CD4-positive, alpha-beta T cell treated with Interferon gamma for 1 hour (primary cell): ENCODE data around the gene SOHLH1.

Experiments
- DNase-seq: peaks from one replicate; pipeline ENCODE4 v3.0.0-alpha.2; 2020

Gene SOHLH1, protein sequence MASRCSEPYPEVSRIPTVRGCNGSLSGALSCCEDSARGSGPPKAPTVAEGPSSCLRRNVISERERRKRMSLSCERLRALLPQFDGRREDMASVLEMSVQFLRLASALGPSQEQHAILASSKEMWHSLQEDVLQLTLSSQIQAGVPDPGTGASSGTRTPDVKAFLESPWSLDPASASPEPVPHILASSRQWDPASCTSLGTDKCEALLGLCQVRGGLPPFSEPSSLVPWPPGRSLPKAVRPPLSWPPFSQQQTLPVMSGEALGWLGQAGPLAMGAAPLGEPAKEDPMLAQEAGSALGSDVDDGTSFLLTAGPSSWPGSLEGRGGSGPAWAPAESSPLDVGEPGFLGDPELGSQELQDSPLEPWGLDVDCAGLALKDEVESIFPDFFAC

DNA sequence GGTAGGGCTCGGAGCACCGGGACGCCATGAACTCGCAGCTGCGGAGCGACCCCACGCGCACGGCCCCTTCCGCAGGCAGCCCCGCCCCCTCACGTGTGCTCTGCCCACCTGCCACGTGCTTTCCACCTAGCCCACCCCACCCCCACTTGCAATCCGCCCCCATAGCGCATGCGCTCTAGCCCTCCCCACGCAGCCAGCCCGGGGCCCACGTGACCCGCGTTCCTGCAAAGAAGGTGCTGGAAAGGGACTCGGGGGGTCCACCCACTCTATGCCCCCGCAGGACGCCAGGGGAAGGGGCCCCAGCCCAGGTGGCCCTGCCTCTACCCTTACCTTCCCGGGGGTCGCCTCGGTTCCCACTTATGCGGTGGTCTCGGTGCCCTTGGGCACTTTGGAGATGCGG lies at the start of gene SOHLH1:
Gene SOHLH1 (minus strand): TSS at position 42 of the 400 bp plus-strand sequence. CDS start 14 bp downstream, at position 28.
- DNase-seq, result no peak

DNA sequence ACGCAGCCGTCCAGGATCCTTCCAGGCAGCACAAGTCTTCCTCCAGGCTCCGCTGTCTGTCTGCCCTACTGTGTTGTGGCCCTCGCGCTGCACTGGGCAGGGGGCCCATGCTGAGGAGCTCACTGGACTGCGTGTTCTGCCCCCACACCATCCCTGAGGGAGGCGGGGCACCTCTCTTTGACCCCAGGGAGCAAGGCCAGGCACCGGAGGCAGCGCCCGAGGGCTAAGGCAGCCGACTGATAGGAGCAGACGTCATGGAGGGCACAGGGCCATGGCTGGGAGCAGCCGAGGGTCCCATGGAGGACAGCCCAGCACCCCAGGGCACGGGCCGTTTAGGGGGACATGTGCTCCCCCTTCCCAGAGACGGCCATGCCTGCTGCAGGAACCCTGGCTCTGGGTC lies 49.4 kb upstream of the SOHLH1 start:
- DNase-seq, result no peak

- DNase-seq, result no peak
These were observed 48.0 kb upstream of the SOHLH1 start for GRCh38 chr9:135747311-135747710.

DNA sequence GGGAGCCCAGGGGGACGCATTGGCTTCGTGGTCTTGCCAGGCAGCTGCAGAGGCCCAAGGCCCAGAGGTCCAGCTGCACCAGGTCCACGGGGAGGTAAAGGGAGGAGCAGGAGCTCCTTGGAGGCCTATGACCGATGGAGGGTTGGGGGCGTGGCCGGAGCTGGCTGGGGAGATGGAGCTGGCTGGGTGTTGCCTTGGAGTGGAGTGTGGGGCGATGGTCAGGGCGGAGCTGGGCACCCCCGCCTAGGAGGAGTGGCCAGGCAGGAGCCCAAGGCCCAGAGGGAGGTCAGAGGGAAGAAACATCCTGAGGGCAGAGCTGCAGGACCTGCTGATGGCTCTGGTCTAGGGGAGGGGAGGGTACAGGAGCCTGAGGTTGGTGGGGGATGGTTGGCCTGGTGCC lies 47.3 kb upstream of the SOHLH1 start:
- DNase-seq, result no peak

- DNase-seq, result no peak
These were observed 46.5 kb upstream of the SOHLH1 start for GRCh38 chr9:135745686-135746324.

DNA sequence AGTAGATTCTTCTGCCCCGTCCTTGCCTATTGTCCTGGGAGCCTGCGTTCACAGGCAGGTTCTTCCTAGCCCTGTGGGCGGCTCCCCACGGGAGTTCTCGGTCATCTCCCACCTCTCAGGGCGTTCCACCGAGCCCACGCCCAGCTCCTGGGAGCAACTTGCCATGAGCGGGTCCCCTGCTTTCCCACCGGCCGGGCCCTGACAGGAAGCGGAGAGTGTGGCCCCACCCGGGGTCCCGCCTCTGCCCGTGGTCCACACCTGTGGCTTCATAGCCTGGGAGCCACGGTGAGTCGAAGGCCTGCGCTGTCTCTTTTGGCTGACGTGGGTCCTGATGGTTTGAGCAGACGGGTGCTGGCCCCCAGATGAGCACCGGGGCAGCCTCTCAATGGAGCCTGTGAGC lies 45.9 kb upstream of the SOHLH1 start:
- no peak for DNase-seq

DNA sequence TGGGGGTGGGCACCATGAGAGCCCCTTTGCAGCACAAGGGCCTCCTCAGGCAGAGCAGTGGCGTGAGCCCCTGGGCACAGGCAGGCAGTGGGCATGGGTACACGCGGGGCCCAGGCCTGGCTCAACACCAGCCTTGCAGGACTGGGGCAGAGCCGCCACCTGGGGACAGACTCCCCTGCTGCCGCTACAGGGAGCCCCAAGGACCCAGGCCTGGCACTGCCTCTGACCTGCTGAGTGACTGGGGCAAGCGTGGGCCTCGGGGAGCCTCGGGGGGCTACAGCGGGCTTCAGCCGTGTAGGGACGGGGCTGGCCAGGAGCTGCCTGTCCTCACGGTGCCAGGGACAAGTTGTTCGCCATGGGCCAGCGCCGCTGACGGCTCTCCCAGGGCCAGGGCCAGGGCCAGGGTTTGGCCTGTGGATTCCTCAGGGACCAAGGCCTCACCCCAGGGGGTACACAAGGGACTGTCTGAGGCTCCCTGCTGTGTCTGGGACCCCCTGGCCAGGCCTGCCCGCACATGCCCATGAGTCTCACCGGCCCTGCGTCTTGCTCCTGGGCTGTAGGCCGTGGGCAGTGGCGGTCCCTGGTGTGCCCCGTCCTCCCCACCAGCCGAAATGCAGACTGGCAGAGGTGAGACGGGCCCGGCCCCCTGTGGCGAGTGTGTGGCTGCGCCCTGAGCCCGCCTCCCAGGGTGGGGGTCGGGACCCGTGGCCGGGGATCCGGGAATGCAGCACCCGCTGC lies 45.2 kb upstream of the SOHLH1 start:
- DNase-seq, result no peak

DNA sequence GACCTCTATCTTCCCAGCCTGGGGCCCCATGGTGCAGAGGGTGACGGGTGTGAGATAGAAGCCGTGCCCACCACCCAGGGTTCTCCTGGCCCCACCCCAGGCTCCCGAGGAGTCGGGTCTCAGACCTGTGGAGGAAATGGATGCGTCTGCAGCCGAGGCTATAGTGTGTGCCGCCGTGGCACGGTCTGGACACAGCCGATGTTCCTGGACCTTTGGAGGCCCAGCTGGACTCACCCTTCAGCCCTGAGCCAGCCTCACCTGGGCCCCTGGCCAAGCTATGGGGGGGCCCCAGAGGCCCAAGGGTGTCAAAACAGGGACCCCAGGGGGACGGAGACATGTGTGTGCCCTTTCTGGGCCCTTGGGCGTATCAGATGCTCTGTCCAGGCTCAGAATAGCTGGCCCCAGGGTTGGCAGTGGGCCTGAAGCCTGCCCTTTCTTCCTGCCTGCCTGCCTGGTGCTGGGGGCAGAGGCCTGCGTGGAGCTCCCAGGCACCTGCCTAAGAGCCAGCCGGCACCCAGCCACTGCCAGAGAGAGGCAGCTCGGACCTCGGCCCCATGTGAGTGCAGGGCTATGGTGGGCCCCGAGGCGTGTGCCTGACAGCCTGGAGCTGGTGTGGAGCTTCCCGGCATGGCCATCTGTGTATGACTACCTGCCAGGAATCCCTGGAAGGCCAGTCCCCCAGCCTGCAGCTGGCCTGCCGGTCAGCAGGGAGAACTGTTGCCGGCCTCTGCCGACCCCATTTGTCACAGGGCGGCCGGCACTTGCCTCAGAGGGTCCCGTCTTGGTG lies 44.5 kb upstream of the SOHLH1 start:
- DNase-seq, result no peak

DNA sequence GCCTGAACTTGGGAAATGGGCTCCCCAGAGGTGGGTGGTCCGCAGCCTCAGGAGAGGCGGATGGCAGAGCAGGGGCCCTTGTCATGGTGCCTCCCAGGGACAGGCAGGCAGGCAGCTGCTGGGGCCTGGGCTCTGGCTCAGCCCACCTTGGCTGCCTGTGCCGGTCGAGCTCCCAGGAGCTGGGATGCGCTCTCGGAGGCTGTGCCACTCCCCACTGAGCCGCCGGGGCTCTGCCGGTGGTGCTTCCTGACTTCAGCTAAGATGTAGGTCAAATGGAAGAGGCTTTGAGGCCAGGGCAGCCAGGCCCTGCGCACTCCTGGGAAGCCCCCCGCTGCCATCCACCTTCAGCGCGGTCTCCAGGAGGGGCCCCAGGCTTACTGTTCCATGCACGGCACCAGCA lies 43.7 kb upstream of the SOHLH1 start:
- no peak for DNase-seq

DNA sequence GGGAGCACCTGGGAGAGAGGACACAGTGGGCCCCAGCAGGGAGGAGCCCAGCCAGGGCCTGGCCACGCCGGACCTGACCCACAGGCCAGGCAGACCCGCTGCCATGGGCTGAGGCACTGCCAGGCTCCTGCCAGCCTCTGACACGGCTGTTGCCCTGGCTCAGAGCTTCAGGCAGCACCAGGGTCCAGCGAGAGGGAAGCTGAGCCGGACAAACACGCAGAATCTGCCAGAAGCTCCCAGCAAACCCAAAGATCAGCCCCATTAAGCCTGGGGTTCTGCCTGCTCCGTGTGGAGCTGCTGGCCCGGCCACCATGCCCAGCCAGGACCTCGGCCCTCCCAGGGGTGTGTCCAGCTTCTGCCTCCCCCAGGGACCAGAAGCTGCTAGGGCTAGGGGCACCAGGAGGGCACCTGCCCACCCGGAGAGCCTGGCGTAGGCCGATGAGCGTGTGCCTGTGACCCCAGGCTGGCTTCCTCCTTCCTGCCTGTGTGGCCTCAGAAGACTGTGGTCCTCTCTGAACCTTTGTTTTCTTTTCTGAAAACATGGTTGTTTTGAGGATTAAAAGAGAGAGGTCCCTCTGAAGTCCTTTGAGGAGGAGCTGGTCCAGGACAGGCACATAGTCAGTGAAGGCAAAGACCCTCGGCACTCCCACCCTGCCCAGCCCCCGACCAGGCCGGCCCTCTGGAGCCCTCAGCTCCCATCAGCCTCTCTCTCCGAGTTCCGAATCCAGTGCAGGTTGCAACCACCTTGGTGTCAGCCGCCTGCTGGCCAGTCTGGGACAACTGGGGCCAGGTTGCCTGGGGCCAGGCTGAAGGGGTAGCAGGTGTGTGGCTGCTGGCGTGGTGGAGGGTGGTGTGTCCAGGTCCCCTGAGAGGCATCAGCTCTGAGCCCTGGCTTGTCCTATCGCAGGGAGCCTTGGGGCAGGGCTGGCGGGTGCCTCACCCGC lies 42.3 kb upstream of the SOHLH1 start:
- no peak for DNase-seq

DNA sequence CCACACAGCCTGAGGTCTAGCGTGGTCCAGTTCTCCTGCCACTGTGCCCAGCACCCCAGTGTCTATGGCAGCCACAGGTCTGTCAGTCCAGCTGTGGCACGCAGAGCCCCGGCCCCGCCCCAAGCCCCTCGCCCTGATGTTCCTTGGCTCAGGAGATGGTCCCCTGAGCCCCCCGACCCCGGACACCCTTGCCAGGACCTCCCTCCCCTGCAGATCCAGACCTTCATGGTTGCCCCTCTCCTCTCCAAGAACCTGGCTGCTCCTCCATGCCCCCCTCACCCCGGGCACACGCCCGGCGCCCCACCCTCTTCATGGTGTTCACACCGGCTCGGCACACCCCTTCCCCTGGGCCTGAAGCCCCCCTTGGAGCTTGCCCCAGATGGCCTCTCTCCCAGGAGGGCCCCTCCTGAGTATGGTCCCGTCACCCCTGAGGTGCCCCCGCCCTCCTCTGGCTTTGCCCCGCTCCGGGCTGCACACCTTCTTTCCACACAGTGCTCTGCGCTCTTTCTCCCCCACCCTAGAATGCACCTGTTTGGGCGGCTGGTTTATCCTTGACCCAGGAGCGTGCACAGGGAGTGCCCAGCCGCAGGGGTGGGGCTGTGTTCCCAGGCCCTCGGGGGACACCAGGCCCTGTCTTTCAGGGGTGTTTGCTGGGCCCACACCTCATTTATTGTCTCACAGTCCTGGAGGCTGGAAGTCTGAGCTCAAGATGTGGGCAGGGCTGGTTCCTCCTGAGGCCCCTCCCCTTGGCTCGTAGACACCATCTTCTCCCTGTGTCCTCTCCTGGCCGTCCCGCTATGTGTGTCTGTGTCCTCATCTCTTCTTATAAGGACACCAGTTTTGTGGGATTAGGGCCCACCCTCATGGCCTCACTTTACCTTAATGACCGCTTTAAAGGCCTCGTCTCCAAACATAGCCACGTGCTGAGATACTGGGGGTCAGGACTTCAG lies 40.3 kb upstream of the SOHLH1 start:
- DNase-seq, result no peak

DNA sequence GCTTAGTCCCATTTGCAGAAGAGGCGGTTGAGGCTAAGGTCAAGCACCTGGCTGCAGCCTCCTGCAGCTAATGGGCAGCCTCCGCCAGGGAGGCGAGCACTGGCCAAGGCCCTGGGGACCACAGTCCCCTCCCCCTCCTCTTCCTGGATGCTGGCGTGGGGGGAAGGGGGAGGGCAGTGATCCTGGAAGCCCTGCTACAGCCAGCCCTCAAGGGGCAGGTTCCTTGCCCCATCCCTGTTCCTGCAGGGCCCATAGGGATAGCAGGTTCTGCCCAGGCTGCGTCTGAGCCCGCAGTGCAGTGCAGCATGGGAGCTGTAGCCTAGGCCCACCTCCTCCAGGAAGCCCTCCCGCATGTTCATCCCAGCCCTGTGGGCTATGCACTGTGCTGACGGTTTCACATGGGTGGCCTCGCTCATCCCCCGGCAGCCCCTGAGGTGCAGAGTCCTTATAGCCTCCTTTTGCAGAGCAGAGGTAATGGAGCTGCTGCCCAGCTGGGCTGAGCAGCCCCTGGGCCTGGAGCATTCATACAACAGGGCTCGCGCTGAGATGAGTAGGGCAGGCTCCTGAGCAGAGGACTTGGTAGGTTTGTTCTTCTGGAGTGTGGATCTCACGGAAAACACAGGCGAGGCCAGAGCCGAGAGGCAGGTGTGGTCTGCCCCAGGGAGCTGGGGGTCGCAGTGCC lies 38.7 kb upstream of the SOHLH1 start:
- DNase-seq, result no peak

DNA sequence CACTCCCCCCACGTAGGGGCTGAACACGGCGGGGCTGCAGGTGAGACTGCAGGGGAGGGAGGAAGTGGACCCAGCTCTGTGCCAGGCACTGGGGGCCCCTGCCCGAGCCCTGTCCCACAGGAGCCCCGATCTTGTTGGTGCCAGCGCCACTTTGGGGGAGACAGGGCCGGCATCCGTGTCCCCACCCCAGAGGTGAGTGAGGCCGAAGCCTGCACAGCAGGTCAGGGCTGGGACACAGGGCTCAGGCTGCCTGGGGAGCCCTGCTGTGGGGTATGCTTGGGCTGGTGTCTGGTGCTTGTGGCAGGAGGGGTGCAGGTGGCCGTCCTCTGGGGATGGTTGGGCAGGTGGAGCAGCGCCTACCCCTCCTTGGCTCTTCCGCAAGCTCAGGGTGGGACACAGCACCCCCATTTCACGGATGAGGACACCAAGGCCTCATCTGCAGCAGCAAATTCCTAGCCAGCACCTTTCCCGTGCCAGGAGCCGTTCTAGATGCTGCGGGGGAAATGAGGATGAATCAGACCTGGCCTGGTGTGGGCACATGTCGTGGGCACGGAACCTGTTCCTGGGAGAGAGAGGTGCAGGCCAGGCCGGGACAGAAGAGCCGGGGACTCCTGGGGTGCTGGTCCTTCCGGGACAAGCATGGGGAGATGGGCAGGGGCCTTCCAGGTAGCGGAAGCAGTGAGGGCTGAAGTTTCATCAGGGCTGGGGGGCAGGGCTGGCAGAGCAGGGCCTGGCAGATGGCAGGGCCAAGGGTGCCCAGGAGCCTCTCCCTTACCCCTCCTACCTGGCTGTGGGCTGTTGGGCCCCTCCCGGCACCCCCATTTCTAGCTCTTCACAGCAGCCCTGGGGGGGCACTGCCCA lies 37.9 kb upstream of the SOHLH1 start:
- DNase-seq, result no peak

- DNase-seq, result no peak
These were observed 37.1 kb upstream of the SOHLH1 start for GRCh38 chr9:135736272-135736978.

GRCh38 chr9:135734616-135735144 lies 35.4 kb upstream of the SOHLH1 start:
- DNase-seq, result no peak

DNA sequence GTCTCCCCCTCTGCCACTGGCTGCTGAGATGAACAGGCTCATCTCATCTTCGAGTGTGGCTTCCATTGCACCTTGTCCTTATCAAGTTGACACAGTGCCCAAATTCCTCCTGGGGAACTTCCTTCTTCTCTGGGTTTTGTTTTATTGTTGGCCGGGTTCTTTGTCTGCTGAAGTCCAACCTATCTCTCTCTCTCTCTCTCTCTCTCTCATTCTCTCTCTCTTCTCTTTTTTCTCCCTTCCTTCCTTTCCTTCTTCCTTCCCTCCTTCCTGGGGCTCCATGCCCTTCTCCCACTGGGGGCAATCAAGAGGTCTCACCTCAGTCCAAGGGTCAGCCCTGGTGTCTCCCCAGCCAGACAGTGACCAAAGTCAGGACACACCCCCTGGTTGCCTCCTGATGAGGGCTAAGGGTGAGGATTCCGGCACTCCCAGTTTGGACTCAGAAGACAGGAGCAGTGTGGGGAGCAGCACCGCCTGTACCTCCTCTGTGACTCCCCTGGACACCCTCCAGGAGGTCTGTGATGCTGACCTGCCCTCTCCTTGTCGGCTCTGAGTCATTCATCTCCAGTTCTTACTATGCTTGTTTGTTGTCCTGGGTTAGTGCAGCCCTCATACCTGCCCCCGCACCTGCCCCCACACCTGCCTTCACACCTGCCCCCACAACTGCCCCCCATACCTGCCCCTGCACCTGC lies 33.4 kb upstream of the SOHLH1 start:
- no peak for DNase-seq

DNA sequence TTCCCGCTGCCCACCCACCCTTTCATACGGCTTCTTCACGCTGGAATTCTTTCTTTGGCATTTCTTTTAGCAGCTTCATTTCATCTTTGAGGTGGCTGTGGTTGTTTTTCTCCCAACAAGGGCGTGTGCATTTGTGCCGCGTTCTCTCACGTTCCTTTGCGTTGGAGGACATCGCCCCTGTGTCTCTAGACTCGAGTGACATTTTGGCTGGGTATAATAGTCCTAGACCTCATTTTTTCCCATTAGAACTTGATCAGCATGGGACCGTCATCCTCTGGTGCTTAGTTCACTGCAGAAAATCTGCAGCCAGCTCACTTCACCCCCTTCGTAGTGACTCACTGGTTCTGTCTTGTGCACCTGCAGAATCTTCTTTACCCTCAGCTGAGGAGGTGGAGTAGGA lies 32.2 kb upstream of the SOHLH1 start:
- DNase-seq, result no peak

DNA sequence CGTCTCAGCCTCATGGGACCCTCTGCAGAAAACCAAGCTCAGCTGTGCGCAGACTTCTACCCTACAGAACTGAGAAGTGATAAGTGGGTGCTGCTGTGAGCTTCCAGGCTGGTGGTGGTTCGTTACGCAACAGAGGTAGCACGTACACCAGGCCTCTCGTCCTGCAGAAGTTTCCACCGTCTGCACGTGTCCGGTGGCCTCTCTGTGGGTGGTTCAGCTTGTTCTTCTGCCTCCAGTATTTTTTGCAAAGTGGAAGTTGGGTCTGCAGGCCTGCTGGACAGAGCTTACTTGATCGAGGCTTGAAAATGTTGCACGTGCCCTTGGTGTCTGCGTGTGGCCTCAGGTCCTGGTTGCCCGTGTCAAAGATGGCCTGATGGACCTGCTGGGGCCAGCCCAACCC lies 30.2 kb upstream of the SOHLH1 start:
- no peak for DNase-seq
